Mesenchymal stem cell (in vitro differentiated cells and primary cell): Measurements from ENCODE around the gene FUT1.

Source experiments
- DNase-seq: peaks from one replicate; pipeline ENCODE4 v3.0.0-alpha.2; 2013
- H2AFZ ChIP-seq: one replicate; pipeline ENCODE4 v1.6.1; 2013; ENCODE audit warnings: low read depth, mild to moderate bottlenecking, control low read depth, inconsistent platforms, low read length, moderate library complexity
- H2AK5ac ChIP-seq: 2 replicates; pipeline ENCODE4 v1.6.1; 2013; ENCODE audit warnings: low read length, moderate library complexity, mild to moderate bottlenecking, inconsistent platforms; ENCODE audit not compliant: severe bottlenecking
- H2BK120ac ChIP-seq: one replicate; pipeline ENCODE4 v1.6.1; 2013; ENCODE audit warnings: low read depth, mild to moderate bottlenecking, inconsistent platforms, low read length, moderate library complexity
- H2BK12ac ChIP-seq, 2 experiments: one replicate each; pipeline ENCODE4 v1.6.1; 2013; ENCODE audit warnings: inconsistent platforms in 2 of 2, low read length in 2 of 2, mild to moderate bottlenecking in 2 of 2, moderate library complexity in 2 of 2, control low read depth in 1 of 2
- H2BK15ac ChIP-seq: one replicate; pipeline ENCODE4 v1.6.1; 2013; ENCODE audit warnings: mild to moderate bottlenecking, low read depth, inconsistent platforms; ENCODE audit not compliant: poor library complexity, severe bottlenecking
- H2BK5ac ChIP-seq: 2 replicates; pipeline ENCODE4 v1.6.1; 2013; ENCODE audit warnings: low read depth, mild to moderate bottlenecking, low read length, control low read depth, inconsistent platforms; ENCODE audit not compliant: poor library complexity, severe bottlenecking
- H3K14ac ChIP-seq, 2 experiments: one replicate each; pipeline ENCODE4 v1.6.1; 2013; ENCODE audit warnings: inconsistent platforms in 2 of 2, low read length in 2 of 2, control low read depth in 1 of 2, mild to moderate bottlenecking in 1 of 2, moderate library complexity in 1 of 2
- H3K18ac ChIP-seq, 2 experiments: one replicate each; pipeline ENCODE4 v1.6.1; 2013; ENCODE audit warnings: inconsistent platforms in 2 of 2, low read length in 2 of 2, control low read depth in 1 of 2, low read depth in 1 of 2, mild to moderate bottlenecking in 1 of 2
- H3K23ac ChIP-seq, 2 experiments: one replicate each; pipeline ENCODE4 v1.6.1; 2013; ENCODE audit warnings: inconsistent platforms in 2 of 2, low read length in 2 of 2, mild to moderate bottlenecking in 2 of 2, moderate library complexity in 2 of 2, control low read depth in 1 of 2
- H3K27ac ChIP-seq: 2 replicates; pipeline ENCODE4 v1.5.1; 2013; ENCODE audit warnings: mild to moderate bottlenecking, moderate library complexity, low read length, control low read depth, inconsistent platforms; ENCODE audit not compliant: poor library complexity, severe bottlenecking
- H3K27me3 ChIP-seq, 2 experiments: 2 replicates each; pipeline versions ENCODE4 v1.6.1 to v1.7.0; 2013; ENCODE audit warnings: low read length in 2 of 2, mild to moderate bottlenecking in 2 of 2, moderate library complexity in 2 of 2, control low read depth in 1 of 2, inconsistent platforms in 1 of 2; ENCODE audit not compliant: control insufficient read depth in 1 of 2, insufficient read depth in 1 of 2
- H3K36me3 ChIP-seq, 2 experiments: 2 replicates each; pipeline versions ENCODE4 v1.6.1 to v1.7.0; 2013; ENCODE audit warnings: low read length in 2 of 2, control low read depth in 1 of 2, inconsistent platforms in 1 of 2, low read depth in 1 of 2, mild to moderate bottlenecking in 1 of 2; ENCODE audit not compliant: insufficient read depth in 2 of 2, control insufficient read depth in 1 of 2
- H3K4ac ChIP-seq, 2 experiments: one replicate each; pipeline ENCODE4 v1.6.1; 2013; ENCODE audit warnings: inconsistent platforms in 2 of 2, low read length in 2 of 2, mild to moderate bottlenecking in 2 of 2, moderate library complexity in 2 of 2, control low read depth in 1 of 2, low read depth in 1 of 2
- H3K4me1 ChIP-seq: 2 replicates; pipeline ENCODE4 v1.6.1; 2013; ENCODE audit warnings: low read depth, low read length, control low read depth; ENCODE audit not compliant: control insufficient read depth, insufficient read depth
- H3K4me2 ChIP-seq: 2 replicates; pipeline ENCODE4 v1.6.1; 2013; ENCODE audit warnings: low read length, mild to moderate bottlenecking, inconsistent platforms; ENCODE audit not compliant: poor library complexity, severe bottlenecking
- H3K4me3 ChIP-seq, 2 experiments: 2 replicates each; pipeline versions ENCODE4 v1.5.1 to v1.7.0; 2013; ENCODE audit warnings: low read length in 2 of 2, mild to moderate bottlenecking in 2 of 2, control low read depth in 1 of 2, low read depth in 1 of 2; ENCODE audit not compliant: insufficient read depth in 1 of 2
- H3K79me1 ChIP-seq: replicated peaks from 2 replicates; pipeline ENCODE4 v1.6.1; 2013; ENCODE audit warnings: mild to moderate bottlenecking, control low read depth, low read length, inconsistent platforms; ENCODE audit not compliant: poor library complexity, severe bottlenecking
- H3K9ac ChIP-seq: 2 replicates; pipeline ENCODE4 v1.7.0; 2013; ENCODE audit warnings: mild to moderate bottlenecking, low read length, moderate library complexity
- H3K9me3 ChIP-seq: 2 replicates; pipeline ENCODE4 v1.7.0; 2013; ENCODE audit warnings: mild to moderate bottlenecking, low read length; ENCODE audit not compliant: control insufficient read depth
- H4K8ac ChIP-seq: one replicate; pipeline ENCODE4 v1.6.1; 2013; ENCODE audit warnings: inconsistent platforms, mild to moderate bottlenecking, low read length, moderate library complexity
- H4K91ac ChIP-seq: one replicate; pipeline ENCODE4 v1.6.1; 2013; ENCODE audit warnings: mild to moderate bottlenecking, low read length, inconsistent platforms
- WGBS: methylation state at CpG from one replicate; pipeline ENCODE4 v1.1.7; 2013; ENCODE audit warnings: mixed read lengths; 5-methylcytosine and 5-hydroxymethylcytosine counted together

FUT1 gene

GRCh38 chr19:48757741-48758144, 5.3 kb upstream of the FUT1 start:
- Histone ChIP-seq H2BK15ac (no peak overlapping the region), H3K18ac (no peak overlapping the region), H2AFZ (no peak overlapping the region), H3K27me3 (peaks cover 46 to 54% of the 10 kb centered on the region in 2 experiments), H3K27ac (no peak overlapping the region), H3K14ac (no peak overlapping the region), H3K4me2 (no peak overlapping the region), H2BK120ac (no peak overlapping the region), H2AK5ac (no peak overlapping the region), H2BK12ac (no peak overlapping the region), H3K4ac (no peak overlapping the region), H2BK5ac (no peak overlapping the region), H3K4me1 (peaks cover 6% of the 10 kb centered on the region), H3K79me1 (no peaks in the 10 kb centered on the region), H3K9ac (no peak overlapping the region), H3K36me3 (no peaks in the 10 kb centered on the region), H3K4me3 (no peak overlapping the region), H3K9me3 (no peaks in the 10 kb centered on the region), H4K91ac (no peak overlapping the region), H3K23ac (no peak overlapping the region), H4K8ac (no peak overlapping the region)
- no peak for DNase-seq
- 92% methylated on average over 14 of the region's 14 CpGs for WGBS

GRCh38 chr19:48757089-48757675, 4.7 kb upstream of the FUT1 start:
- peaks cover 43 to 54% of the 10 kb centered on the region in 2 experiments for H3K27me3 ChIP-seq
- no peak overlapping the region for H3K4me3 ChIP-seq
- no peaks in the 10 kb centered on the region for H3K9me3 ChIP-seq
- no peaks in the 10 kb centered on the region for H3K79me1 ChIP-seq
- no peak overlapping the region for H4K91ac ChIP-seq
- H2AK5ac ChIP-seq = no peak overlapping the region
- H3K18ac ChIP-seq = no peak overlapping the region
- H4K8ac ChIP-seq = no peak overlapping the region
- H2BK120ac ChIP-seq = no peak overlapping the region
- no peaks in the 10 kb centered on the region for H3K36me3 ChIP-seq
- H3K4ac ChIP-seq = no peak overlapping the region
- 89% methylated on average over 12 of the region's 12 CpGs for WGBS
- no peak overlapping the region for H2AFZ ChIP-seq
- no peak overlapping the region for H3K27ac ChIP-seq
- H3K23ac ChIP-seq = no peak overlapping the region
- peaks cover 11% of the 10 kb centered on the region for H3K4me1 ChIP-seq
- no peak overlapping the region for H3K9ac ChIP-seq
- no peak overlapping the region for H3K14ac ChIP-seq
- DNase-seq = no peak
- no peak overlapping the region for H2BK12ac ChIP-seq
- no peak overlapping the region for H2BK15ac ChIP-seq
- H3K4me2 ChIP-seq = no peak overlapping the region
- H2BK5ac ChIP-seq = no peak overlapping the region

GRCh38 chr19:48756686-48757085, 4.2 kb upstream of the FUT1 start:
- H3K4me2 ChIP-seq = no peak overlapping the region
- no peak overlapping the region for H2BK12ac ChIP-seq
- no peak overlapping the region for H3K27ac ChIP-seq
- no peak overlapping the region for H2BK120ac ChIP-seq
- WGBS = 83% methylated on average over 9 of the region's 9 CpGs
- no peak overlapping the region for H3K9ac ChIP-seq
- H3K4ac ChIP-seq = no peak overlapping the region
- H2BK5ac ChIP-seq = no peak overlapping the region
- no peak overlapping the region for H2BK15ac ChIP-seq
- H3K79me1 ChIP-seq = no peaks in the 10 kb centered on the region
- no peak overlapping the region for H3K18ac ChIP-seq
- no peak overlapping the region for H3K14ac ChIP-seq
- H2AK5ac ChIP-seq = no peak overlapping the region
- DNase-seq = no peak
- H3K36me3 ChIP-seq = no peaks in the 10 kb centered on the region
- peaks cover 13% of the 10 kb centered on the region for H3K4me1 ChIP-seq
- no peak overlapping the region for H4K91ac ChIP-seq
- H2AFZ ChIP-seq = no peak overlapping the region
- H3K4me3 ChIP-seq = no peak overlapping the region
- no peaks in the 10 kb centered on the region for H3K9me3 ChIP-seq
- no peak overlapping the region for H4K8ac ChIP-seq
- no peak overlapping the region for H3K23ac ChIP-seq
- H3K27me3 ChIP-seq = peaks cover 42 to 53% of the 10 kb centered on the region in 2 experiments

- no peak overlapping the region for H3K27ac ChIP-seq
- WGBS = 90% methylated on average over 11 of the region's 11 CpGs
- no peak overlapping the region for H2AK5ac ChIP-seq
- H2BK15ac ChIP-seq = no peak overlapping the region
- H3K79me1 ChIP-seq = no peaks in the 10 kb centered on the region
- no peaks in the 10 kb centered on the region for H3K36me3 ChIP-seq
- no peak for DNase-seq
- no peak overlapping the region for H3K4ac ChIP-seq
- H3K18ac ChIP-seq = no peak overlapping the region
- H3K14ac ChIP-seq = no peak overlapping the region
- no peak overlapping the region for H3K9ac ChIP-seq
- H2BK12ac ChIP-seq = no peak overlapping the region
- H2BK5ac ChIP-seq = no peak overlapping the region
- H2BK120ac ChIP-seq = no peak overlapping the region
- no peak overlapping the region for H3K4me2 ChIP-seq
- no peak overlapping the region for H4K8ac ChIP-seq
- H3K23ac ChIP-seq = no peak overlapping the region
- no peaks in the 10 kb centered on the region for H3K9me3 ChIP-seq
- no peak overlapping the region for H3K4me3 ChIP-seq
- H3K27me3 ChIP-seq = peaks cover 37 to 51% of the 10 kb centered on the region in 2 experiments
- H3K4me1 ChIP-seq = peaks cover 13% of the 10 kb centered on the region
- no peak overlapping the region for H2AFZ ChIP-seq
- H4K91ac ChIP-seq = no peak overlapping the region
Measured at GRCh38 chr19:48756212-48756611, 3.8 kb upstream of the FUT1 start.
